Fibroblast of lung (primary cell): ENCODE measurements around the gene P3H4. TPM values are rescaled to one million over a fixed set of nuclear protein-coding genes. Genes with fewer than 3 reads are reported as not detected.

Experiments used
- DNase-seq, 2 donors: peaks; one replicate each; pipeline versions ENCODE4 v3.0.0 to v3.0.0-alpha.2; 2010; ENCODE audit warnings: low read depth in 2 of 2
- H2AFZ ChIP-seq: 2 replicates; pipeline ENCODE4 v1.5.1; 2012; ENCODE audit warnings: low read length, control low read depth, inconsistent platforms
- H3K27ac ChIP-seq: 2 replicates; pipeline ENCODE4 v1.5.1; 2011; ENCODE audit warnings: low read length, control low read depth; ENCODE audit not compliant: insufficient read depth
- H3K27me3 ChIP-seq: 2 replicates; pipeline ENCODE4 v1.5.1; 2011; ENCODE audit warnings: mild to moderate bottlenecking, low read length; ENCODE audit not compliant: control insufficient read depth, insufficient read depth
- H3K36me3 ChIP-seq: 2 replicates; pipeline ENCODE4 v1.5.1; 2011; ENCODE audit warnings: low read length; ENCODE audit not compliant: control insufficient read depth, insufficient read depth
- H3K4me1 ChIP-seq: 2 replicates; pipeline ENCODE4 v1.5.1; 2011; ENCODE audit warnings: low read length; ENCODE audit not compliant: control insufficient read depth, insufficient read depth; ENCODE audit errors: extremely low read depth
- H3K4me2 ChIP-seq: 2 replicates; pipeline ENCODE4 v1.5.1; 2011; ENCODE audit warnings: low read length, control low read depth; ENCODE audit not compliant: insufficient read depth; ENCODE audit errors: extremely low read depth
- H3K4me3 ChIP-seq, 4 experiments: fragments of 200-600 bp in 1 of 4; sonication (generic) in 1 of 4; replicated peaks in 1 of 4; 2 replicates each; pipeline ENCODE4 v1.5.1; 2011 to 2016; ENCODE audit warnings: low read length in 4 of 4, low read depth in 3 of 4, mild to moderate bottlenecking in 3 of 4, control low read depth in 2 of 4, inconsistent platforms in 1 of 4, mixed read lengths in 1 of 4; ENCODE audit not compliant: insufficient read depth in 1 of 4; ENCODE audit errors: control extremely low read depth in 1 of 4
- H3K79me2 ChIP-seq: 2 replicates; pipeline ENCODE4 v1.5.1; 2012; ENCODE audit warnings: mild to moderate bottlenecking, low read length, inconsistent platforms; ENCODE audit not compliant: control insufficient read depth, insufficient read depth
- H3K9ac ChIP-seq: 2 replicates; pipeline ENCODE4 v1.5.1; 2011; ENCODE audit warnings: mild to moderate bottlenecking, low read length, control low read depth; ENCODE audit not compliant: insufficient read depth
- H3K9me3 ChIP-seq: 2 replicates; pipeline ENCODE4 v1.5.1; 2012; ENCODE audit warnings: low read depth, low read length; ENCODE audit not compliant: control insufficient read depth, insufficient read depth
- H4K20me1 ChIP-seq: 2 replicates; pipeline ENCODE4 v1.5.1; 2011; ENCODE audit warnings: low read length; ENCODE audit not compliant: control insufficient read depth, insufficient read depth; ENCODE audit errors: extremely low read depth
- CTCF ChIP-seq, 2 donors: IDR thresholded peaks in 1 of 2; conservative IDR thresholded peaks in 1 of 2; 1 replicate in 1 of 2; 2 replicates in 1 of 2; pipeline ENCODE4 v1.5.1; 2011 to 2012; ENCODE audit warnings: low read length in 2 of 2, control low read depth in 1 of 2, inconsistent platforms in 1 of 2, low read depth in 1 of 2, mild to moderate bottlenecking in 1 of 2
- EZH2 ChIP-seq: IDR thresholded peaks from 2 replicates; pipeline ENCODE4 v1.5.1; 2012; ENCODE audit warnings: low read length, control low read depth, mild to moderate bottlenecking; ENCODE audit errors: missing control alignments
- polyA plus RNA-seq, 2 donors: library from polyadenylated mRNA; depleted of rRNA in 1 of 2; stranded (reverse) in 1 of 2; unstranded in 1 of 2; fragments of >200 nt; gene quantifications; 2 replicates each; pipeline ENCODE4 v1.2.1, GENCODE V29; 2011 to 2012; ENCODE audit warnings: missing spikeins in 1 of 2
- total RNA-seq: library from RNA; depleted of rRNA; stranded (reverse); fragments of >200 nt; gene quantifications from 2 replicates; pipeline ENCODE4 v1.2.1, GENCODE V29; 2014

Gene P3H4
- total and polyA plus RNA-seq, 2 donors (not counting 1 experiment from before 2014, with no cell fraction given) = 36.8 to 37.0 TPM

GRCh38 chr17:41813152-41813680 is 1.5 kb upstream of the P3H4 start:
- no peaks in the 10 kb centered on the region for H3K9me3 ChIP-seq
- H3K4me3 ChIP-seq = peak overlapping the region; percentile 89 to 99 (median 94)
- H4K20me1 ChIP-seq = no peaks in the 10 kb centered on the region
- H3K36me3 ChIP-seq = peaks cover 12% of the 10 kb centered on the region
- peak overlapping the region; percentile 71 for H3K9ac ChIP-seq
- H2AFZ ChIP-seq = peak overlapping the region; percentile 57
- no peak for DNase-seq
- peak overlapping the region; percentile 77 for H3K27ac ChIP-seq
- peaks cover 47% of the 10 kb centered on the region for H3K79me2 ChIP-seq
- H3K4me1 ChIP-seq = peaks cover 14% of the 10 kb centered on the region
- H3K4me2 ChIP-seq = peak overlapping the region; percentile 91
- TF ChIP-seq CTCF (conservative IDR thresholded peaks at IDR 0.05 in 1 of 2, IDR thresholded peaks at IDR 0.05 in 1 of 2; ENCODE audit: low read depth in 1 of 2, low read length in 2 of 2) (no peak), EZH2 (no peak)
- H3K27me3 ChIP-seq = no peaks in the 10 kb centered on the region

GRCh38 chr17:41812381-41813151 is 817 bp upstream of the P3H4 start, which contains the start of gene FKBP10:
TSS of gene FKBP10 (plus strand) at chr17:41813004. CDS start at chr17:41813035, 31 bp downstream.
- H2AFZ ChIP-seq = peak within 1 kb of the TSS; percentile 98
- no peaks in the 10 kb centered on the region for H3K27me3 ChIP-seq
- H3K4me3 ChIP-seq = peak within 1 kb of the TSS; percentile 89 to 99 (median 94)
- H3K4me2 ChIP-seq = peak within 1 kb of the TSS; percentile 98
- peaks cover 9% of the 10 kb centered on the region for H3K36me3 ChIP-seq
- H3K4me1 ChIP-seq = peaks cover 14% of the 10 kb centered on the region
- no peaks in the 10 kb centered on the region for H3K9me3 ChIP-seq
- H3K27ac ChIP-seq = peak within 1 kb of the TSS; percentile 77
- H3K79me2 ChIP-seq = peaks cover 47% of the 10 kb centered on the region
- DNase-seq = peak; percentile 91 to 92
- no peaks in the 10 kb centered on the region for H4K20me1 ChIP-seq
- peak within 1 kb of the TSS; percentile 71 for H3K9ac ChIP-seq
- TF ChIP-seq CTCF (conservative IDR thresholded peaks at IDR 0.05 in 1 of 2, IDR thresholded peaks at IDR 0.05 in 1 of 2; ENCODE audit: low read depth in 1 of 2, low read length in 2 of 2) = no peak
- TF ChIP-seq EZH2 = no peak

- Histone ChIP-seq H3K9me3 (no peaks in the 10 kb centered on the region), H2AFZ (peak overlapping the region; percentile 70), H3K4me1 (peaks cover 14% of the 10 kb centered on the region), H3K4me3 (peak overlapping the region; percentile 60 to 99 (median 94)), H3K79me2 (peaks cover 38% of the 10 kb centered on the region), H3K9ac (peak overlapping the region; percentile 69), H3K27me3 (no peaks in the 10 kb centered on the region), H4K20me1 (no peaks in the 10 kb centered on the region), H3K4me2 (peak overlapping the region; percentile 98), H3K36me3 (peaks cover 8% of the 10 kb centered on the region), H3K27ac (peak overlapping the region; percentile 43)
- DNase-seq = no peak
- TF ChIP-seq CTCF (conservative IDR thresholded peaks at IDR 0.05 in 1 of 2, IDR thresholded peaks at IDR 0.05 in 1 of 2; ENCODE audit: low read depth in 1 of 2, low read length in 2 of 2) (no peak), EZH2 (no peak)
These were observed 845 bp downstream of the P3H4 start for GRCh38 chr17:41810659-41811548.
